OCI-LY1 (cell line): ENCODE measurements around the gene N4BP2L1.

ENCODE experiments used
- EZH2 ChIP-seq: fragments of 200-600 bp; sonication (generic), shearing (Covaris generic); IDR thresholded peaks from 2 replicates; pipeline ENCODE4 v1.8.0; 2017; ENCODE audit warnings: borderline replicate concordance, mixed run types, mild to moderate bottlenecking, antibody characterized with exemption, low read length, moderate library complexity, mixed read lengths
- TF ChIP-seq, protein P1 (sequence below): fragments of 200-600 bp; sonication (generic), shearing (Covaris generic); IDR thresholded peaks from 2 replicates; pipeline ENCODE4 v1.5.1; 2017; ENCODE audit warnings: mild to moderate bottlenecking, antibody characterized with exemption, low read length, moderate library complexity, mixed read lengths

DNA sequence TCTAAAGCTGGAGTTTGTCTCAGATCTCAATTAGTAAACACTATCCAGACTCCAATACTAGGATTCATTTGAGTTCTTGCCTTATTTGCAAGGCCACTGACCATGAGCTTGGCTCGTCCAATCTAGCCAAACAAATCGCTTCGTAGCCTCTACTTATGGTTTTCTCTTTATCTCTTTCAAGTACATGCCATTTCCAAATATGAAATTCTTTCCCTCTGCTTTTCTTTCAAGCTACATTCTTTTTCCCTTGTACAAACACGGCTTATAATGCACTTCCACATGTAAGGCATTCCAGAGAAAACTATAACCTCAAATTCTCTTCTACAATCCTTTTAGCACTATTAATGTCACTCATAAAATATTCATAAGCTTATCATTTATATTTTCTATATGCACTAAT lies 10.9 kb upstream of the N4BP2L1 start:
- TF ChIP-seq, protein P1, sequence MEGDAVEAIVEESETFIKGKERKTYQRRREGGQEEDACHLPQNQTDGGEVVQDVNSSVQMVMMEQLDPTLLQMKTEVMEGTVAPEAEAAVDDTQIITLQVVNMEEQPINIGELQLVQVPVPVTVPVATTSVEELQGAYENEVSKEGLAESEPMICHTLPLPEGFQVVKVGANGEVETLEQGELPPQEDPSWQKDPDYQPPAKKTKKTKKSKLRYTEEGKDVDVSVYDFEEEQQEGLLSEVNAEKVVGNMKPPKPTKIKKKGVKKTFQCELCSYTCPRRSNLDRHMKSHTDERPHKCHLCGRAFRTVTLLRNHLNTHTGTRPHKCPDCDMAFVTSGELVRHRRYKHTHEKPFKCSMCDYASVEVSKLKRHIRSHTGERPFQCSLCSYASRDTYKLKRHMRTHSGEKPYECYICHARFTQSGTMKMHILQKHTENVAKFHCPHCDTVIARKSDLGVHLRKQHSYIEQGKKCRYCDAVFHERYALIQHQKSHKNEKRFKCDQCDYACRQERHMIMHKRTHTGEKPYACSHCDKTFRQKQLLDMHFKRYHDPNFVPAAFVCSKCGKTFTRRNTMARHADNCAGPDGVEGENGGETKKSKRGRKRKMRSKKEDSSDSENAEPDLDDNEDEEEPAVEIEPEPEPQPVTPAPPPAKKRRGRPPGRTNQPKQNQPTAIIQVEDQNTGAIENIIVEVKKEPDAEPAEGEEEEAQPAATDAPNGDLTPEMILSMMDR = no peak
- no peak for TF ChIP-seq EZH2
